GM12878 (cell line): ENCODE results near the gene EDC3. TPM values are rescaled to one million over a fixed set of nuclear protein-coding genes. Genes with fewer than 3 reads are reported as not detected.

Experiments used
- DPF2 ChIP-seq: fragments of 450-650 bp; IDR thresholded peaks from 2 replicates; pipeline ENCODE4 v1.6.1; 2017; ENCODE audit warnings: mild to moderate bottlenecking
- HDAC2 ChIP-seq: fragments of 200-600 bp; sonication (generic); IDR thresholded peaks from 2 replicates; pipeline ENCODE4 v1.6.1; 2017
- IKZF2 ChIP-seq, 2 experiments: fragments of 450-650 bp; IDR thresholded peaks; 2 replicates each; pipeline ENCODE4 v1.6.1; 2017; ENCODE audit warnings: mild to moderate bottlenecking in 2 of 2, moderate library complexity in 2 of 2
- KLF5 ChIP-seq: fragments of 450-650 bp; IDR thresholded peaks from 2 replicates; pipeline ENCODE4 v1.6.1; 2014; ENCODE audit warnings: mild to moderate bottlenecking; ENCODE audit not compliant: partially characterized antibody
- MYB ChIP-seq: fragments of 150-350 bp; IDR thresholded peaks from 2 replicates; pipeline ENCODE4 v1.6.1; 2014; ENCODE audit warnings: mild to moderate bottlenecking, low read depth, low read length, borderline replicate concordance
- NR2C2 ChIP-seq: IDR thresholded peaks from 2 replicates; pipeline ENCODE4 v1.6.1; 2011; ENCODE audit warnings: borderline replicate concordance, low read depth; ENCODE audit not compliant: control insufficient read depth, insufficient read length
- NR2F1 ChIP-seq: fragments of 450-650 bp; conservative IDR thresholded peaks from 2 replicates; pipeline ENCODE4 v1.6.1; 2017; ENCODE audit warnings: mild to moderate bottlenecking
- RELA ChIP-seq: fragments of 450-650 bp; IDR thresholded peaks from 2 replicates; pipeline ENCODE4 v1.8.0; 2014; ENCODE audit warnings: borderline replicate concordance; ENCODE audit not compliant: partially characterized antibody
- SMAD1 ChIP-seq: fragments of 450-650 bp; IDR thresholded peaks from 2 replicates; pipeline ENCODE4 v1.6.1; 2018; ENCODE audit warnings: mild to moderate bottlenecking, low read depth; ENCODE audit not compliant: partially characterized antibody
- STAT3 ChIP-seq: IDR thresholded peaks from 2 replicates; pipeline ENCODE4 v1.6.1; 2011; ENCODE audit warnings: low read depth, low read length, improper control_type of control experiment
- ZNF24 ChIP-seq: fragments of 450-650 bp; IDR thresholded peaks from 2 replicates; pipeline ENCODE4 v1.6.1; 2017; ENCODE audit warnings: antibody characterized with exemption, mild to moderate bottlenecking
- polyA plus RNA-seq, 11 experiments: library from polyadenylated mRNA; depleted of rRNA in 4 of 11; unstranded in 6 of 11; stranded (reverse) in 5 of 11; fragments of >200 nt; fragmentation: Nextera tagmentation in 4 of 11; fragmentation: Illumina TruSeq in 1 of 11; extraction: Ambion mirVana in 4 of 11; extraction: Trizol in 1 of 11; gene quantifications; 1 replicate in 1 of 11; 2 replicates in 10 of 11; pipeline versions ENCODE4 v1.2.1 to v1.2.3, GENCODE V29; 2011 to 2016; ENCODE audit warnings: inconsistent platforms in 2 of 11, missing spikeins in 2 of 11, low read depth in 1 of 11
- total RNA-seq, 4 experiments: library from RNA; depleted of rRNA in 3 of 4; stranded (reverse); fragments of >200 nt in 3 of 4; fragmentation: Illumina TruSeq in 1 of 4; extraction: Trizol in 1 of 4; gene quantifications; 2 replicates each; pipeline versions ENCODE4 v1.2.1 to v1.2.3, GENCODE V29; 2013 to 2021
- TF ChIP-seq, protein P1 (sequence below): IDR thresholded peaks from 2 replicates; pipeline ENCODE4 v1.6.1; 2012; ENCODE audit warnings: low read length, inconsistent platforms
- TF ChIP-seq, protein P2 (sequence below): IDR thresholded peaks from 2 replicates; pipeline ENCODE4 v1.6.1; 2011; ENCODE audit warnings: mild to moderate bottlenecking, low read depth, low read length, moderate library complexity; ENCODE audit not compliant: insufficient replicate concordance
- TF ChIP-seq, protein P3 (sequence below): IDR thresholded peaks from 2 replicates; pipeline ENCODE4 v1.6.1; 2012; ENCODE audit warnings: improper control_type of control experiment, low read depth, low read length; ENCODE audit not compliant: insufficient replicate concordance
- TF ChIP-seq, protein P4 (sequence below): IDR thresholded peaks from 2 replicates; pipeline ENCODE4 v1.6.1; 2011; ENCODE audit warnings: low read depth, low read length, improper control_type of control experiment, borderline replicate concordance
- TF ChIP-seq, protein P5 (sequence below): fragments of 450-650 bp; IDR thresholded peaks from 2 replicates; pipeline ENCODE4 v1.6.1; 2017; ENCODE audit warnings: mild to moderate bottlenecking, moderate library complexity

The EDC3 gene
- total and polyA plus RNA-seq, 10 of the 15 experiments (the other 5 are each of a cell fraction or from before 2014, with no cell fraction given), result 11.8 to 48.4 (median 35.3) TPM

DNA sequence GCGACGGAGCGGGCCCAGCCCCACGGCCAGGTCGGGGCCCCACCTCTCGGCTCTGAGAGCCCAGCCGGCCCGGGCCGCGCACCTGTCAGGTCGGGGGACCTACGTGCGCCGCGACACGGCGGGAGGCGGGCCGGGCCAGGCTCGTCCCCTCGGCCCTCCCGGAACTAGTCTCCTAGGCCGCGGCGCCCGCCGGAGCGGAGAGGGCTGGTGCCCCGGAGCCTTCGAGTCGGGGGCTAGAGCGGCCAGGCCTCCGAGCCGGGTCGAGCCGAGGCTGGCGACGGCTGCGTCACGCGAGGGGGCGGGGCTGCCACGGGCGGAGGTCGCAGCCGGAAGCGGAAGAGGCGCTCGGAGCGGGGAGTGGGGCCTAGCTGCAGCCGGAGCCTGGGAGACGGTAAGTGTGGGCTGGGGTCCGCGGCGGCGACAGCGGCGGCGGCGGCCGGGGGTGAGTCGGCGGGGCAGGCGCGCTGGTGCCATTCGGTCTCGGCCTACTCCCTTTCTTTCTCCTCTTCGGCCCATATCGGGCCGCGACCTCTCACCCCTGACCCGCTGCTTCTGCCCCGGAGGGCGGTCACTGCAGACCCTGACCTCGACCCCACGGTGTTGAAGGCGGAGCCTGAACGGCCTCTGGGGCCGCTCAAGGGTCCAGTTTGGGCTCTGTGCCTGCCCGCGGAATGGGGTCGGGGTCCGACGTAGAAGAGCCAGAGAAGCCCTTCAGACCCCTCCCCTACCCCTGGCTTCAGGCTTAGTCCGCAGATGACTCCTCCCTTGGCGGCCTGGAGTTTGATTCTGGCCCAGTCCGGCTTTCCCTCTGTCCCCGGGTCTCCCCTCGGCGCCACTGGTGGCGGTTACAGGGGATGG, 80.1 kb downstream of the EDC3 start, which contains the start of gene CLK3 (continued):
- TF ChIP-seq IKZF2 (IDR thresholded peaks at IDR 0.05), result no peak
- no peak for TF ChIP-seq MYB
- TF ChIP-seq, protein P1, sequence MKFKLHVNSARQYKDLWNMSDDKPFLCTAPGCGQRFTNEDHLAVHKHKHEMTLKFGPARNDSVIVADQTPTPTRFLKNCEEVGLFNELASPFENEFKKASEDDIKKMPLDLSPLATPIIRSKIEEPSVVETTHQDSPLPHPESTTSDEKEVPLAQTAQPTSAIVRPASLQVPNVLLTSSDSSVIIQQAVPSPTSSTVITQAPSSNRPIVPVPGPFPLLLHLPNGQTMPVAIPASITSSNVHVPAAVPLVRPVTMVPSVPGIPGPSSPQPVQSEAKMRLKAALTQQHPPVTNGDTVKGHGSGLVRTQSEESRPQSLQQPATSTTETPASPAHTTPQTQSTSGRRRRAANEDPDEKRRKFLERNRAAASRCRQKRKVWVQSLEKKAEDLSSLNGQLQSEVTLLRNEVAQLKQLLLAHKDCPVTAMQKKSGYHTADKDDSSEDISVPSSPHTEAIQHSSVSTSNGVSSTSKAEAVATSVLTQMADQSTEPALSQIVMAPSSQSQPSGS, result no peak
- TF ChIP-seq KLF5, result no peak
- no peak for TF ChIP-seq HDAC2
- TF ChIP-seq SMAD1, result no peak
- TF ChIP-seq, protein P2, sequence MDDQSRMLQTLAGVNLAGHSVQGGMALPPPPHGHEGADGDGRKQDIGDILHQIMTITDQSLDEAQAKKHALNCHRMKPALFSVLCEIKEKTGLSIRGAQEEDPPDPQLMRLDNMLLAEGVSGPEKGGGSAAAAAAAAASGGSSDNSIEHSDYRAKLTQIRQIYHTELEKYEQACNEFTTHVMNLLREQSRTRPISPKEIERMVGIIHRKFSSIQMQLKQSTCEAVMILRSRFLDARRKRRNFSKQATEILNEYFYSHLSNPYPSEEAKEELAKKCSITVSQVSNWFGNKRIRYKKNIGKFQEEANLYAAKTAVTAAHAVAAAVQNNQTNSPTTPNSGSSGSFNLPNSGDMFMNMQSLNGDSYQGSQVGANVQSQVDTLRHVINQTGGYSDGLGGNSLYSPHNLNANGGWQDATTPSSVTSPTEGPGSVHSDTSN, result no peak
- TF ChIP-seq, protein P3, sequence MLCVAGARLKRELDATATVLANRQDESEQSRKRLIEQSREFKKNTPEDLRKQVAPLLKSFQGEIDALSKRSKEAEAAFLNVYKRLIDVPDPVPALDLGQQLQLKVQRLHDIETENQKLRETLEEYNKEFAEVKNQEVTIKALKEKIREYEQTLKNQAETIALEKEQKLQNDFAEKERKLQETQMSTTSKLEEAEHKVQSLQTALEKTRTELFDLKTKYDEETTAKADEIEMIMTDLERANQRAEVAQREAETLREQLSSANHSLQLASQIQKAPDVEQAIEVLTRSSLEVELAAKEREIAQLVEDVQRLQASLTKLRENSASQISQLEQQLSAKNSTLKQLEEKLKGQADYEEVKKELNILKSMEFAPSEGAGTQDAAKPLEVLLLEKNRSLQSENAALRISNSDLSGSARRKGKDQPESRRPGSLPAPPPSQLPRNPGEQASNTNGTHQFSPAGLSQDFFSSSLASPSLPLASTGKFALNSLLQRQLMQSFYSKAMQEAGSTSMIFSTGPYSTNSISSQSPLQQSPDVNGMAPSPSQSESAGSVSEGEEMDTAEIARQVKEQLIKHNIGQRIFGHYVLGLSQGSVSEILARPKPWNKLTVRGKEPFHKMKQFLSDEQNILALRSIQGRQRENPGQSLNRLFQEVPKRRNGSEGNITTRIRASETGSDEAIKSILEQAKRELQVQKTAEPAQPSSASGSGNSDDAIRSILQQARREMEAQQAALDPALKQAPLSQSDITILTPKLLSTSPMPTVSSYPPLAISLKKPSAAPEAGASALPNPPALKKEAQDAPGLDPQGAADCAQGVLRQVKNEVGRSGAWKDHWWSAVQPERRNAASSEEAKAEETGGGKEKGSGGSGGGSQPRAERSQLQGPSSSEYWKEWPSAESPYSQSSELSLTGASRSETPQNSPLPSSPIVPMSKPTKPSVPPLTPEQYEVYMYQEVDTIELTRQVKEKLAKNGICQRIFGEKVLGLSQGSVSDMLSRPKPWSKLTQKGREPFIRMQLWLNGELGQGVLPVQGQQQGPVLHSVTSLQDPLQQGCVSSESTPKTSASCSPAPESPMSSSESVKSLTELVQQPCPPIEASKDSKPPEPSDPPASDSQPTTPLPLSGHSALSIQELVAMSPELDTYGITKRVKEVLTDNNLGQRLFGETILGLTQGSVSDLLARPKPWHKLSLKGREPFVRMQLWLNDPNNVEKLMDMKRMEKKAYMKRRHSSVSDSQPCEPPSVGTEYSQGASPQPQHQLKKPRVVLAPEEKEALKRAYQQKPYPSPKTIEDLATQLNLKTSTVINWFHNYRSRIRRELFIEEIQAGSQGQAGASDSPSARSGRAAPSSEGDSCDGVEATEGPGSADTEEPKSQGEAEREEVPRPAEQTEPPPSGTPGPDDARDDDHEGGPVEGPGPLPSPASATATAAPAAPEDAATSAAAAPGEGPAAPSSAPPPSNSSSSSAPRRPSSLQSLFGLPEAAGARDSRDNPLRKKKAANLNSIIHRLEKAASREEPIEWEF, result no peak
- TF ChIP-seq, protein P4, sequence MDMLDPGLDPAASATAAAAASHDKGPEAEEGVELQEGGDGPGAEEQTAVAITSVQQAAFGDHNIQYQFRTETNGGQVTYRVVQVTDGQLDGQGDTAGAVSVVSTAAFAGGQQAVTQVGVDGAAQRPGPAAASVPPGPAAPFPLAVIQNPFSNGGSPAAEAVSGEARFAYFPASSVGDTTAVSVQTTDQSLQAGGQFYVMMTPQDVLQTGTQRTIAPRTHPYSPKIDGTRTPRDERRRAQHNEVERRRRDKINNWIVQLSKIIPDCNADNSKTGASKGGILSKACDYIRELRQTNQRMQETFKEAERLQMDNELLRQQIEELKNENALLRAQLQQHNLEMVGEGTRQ, result no peak
- TF ChIP-seq, protein P5, sequence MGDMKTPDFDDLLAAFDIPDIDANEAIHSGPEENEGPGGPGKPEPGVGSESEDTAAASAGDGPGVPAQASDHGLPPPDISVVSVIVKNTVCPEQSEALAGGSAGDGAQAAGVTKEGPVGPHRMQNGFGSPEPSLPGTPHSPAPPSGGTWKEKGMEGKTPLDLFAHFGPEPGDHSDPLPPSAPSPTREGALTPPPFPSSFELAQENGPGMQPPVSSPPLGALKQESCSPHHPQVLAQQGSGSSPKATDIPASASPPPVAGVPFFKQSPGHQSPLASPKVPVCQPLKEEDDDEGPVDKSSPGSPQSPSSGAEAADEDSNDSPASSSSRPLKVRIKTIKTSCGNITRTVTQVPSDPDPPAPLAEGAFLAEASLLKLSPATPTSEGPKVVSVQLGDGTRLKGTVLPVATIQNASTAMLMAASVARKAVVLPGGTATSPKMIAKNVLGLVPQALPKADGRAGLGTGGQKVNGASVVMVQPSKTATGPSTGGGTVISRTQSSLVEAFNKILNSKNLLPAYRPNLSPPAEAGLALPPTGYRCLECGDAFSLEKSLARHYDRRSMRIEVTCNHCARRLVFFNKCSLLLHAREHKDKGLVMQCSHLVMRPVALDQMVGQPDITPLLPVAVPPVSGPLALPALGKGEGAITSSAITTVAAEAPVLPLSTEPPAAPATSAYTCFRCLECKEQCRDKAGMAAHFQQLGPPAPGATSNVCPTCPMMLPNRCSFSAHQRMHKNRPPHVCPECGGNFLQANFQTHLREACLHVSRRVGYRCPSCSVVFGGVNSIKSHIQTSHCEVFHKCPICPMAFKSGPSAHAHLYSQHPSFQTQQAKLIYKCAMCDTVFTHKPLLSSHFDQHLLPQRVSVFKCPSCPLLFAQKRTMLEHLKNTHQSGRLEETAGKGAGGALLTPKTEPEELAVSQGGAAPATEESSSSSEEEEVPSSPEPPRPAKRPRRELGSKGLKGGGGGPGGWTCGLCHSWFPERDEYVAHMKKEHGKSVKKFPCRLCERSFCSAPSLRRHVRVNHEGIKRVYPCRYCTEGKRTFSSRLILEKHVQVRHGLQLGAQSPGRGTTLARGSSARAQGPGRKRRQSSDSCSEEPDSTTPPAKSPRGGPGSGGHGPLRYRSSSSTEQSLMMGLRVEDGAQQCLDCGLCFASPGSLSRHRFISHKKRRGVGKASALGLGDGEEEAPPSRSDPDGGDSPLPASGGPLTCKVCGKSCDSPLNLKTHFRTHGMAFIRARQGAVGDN, result peak; percentile 83
- TF ChIP-seq RELA, result peak; percentile 73
- TF ChIP-seq DPF2, result peak; percentile 75
- TF ChIP-seq ZNF24, result peak; percentile 88
- TF ChIP-seq NR2F1, result peak; percentile 98
- TF ChIP-seq STAT3, result no peak
- TF ChIP-seq NR2C2, result no peak
